GM19238 (cell line): ENCODE data around the gene TAGLN3.
A peak's percentile ranks its signal among the peaks of the same experiment; 100 is the strongest.
"Not testable (repeated sequence)": the region's sequence is repeated elsewhere in the genome, so short reads cannot be mapped to it uniquely, and the experiment has no call there.

Experiments used
- DNase-seq: peaks from one replicate; pipeline ENCODE4 v3.0.0; 2011; ENCODE audit warnings: low spot score; ENCODE audit not compliant: insufficient read length

Gene TAGLN3

GRCh38 chr3:112009670-112010069, 10.9 kb downstream of the TAGLN3 start:
- no peak for DNase-seq

GRCh38 chr3:112010636-112011035, 11.9 kb downstream of the TAGLN3 start:
- DNase-seq: no peak

- no peak for DNase-seq
These were observed 12.7 kb downstream of the TAGLN3 start for GRCh38 chr3:112011376-112011940.

GRCh38 chr3:112012205-112012992, 13.7 kb downstream of the TAGLN3 start:
- no peak for DNase-seq

GRCh38 chr3:112013058-112013783, 14.5 kb downstream of the TAGLN3 start:
- peak; percentile 35 for DNase-seq

GRCh38 chr3:112013784-112014143, 15.0 kb downstream of the TAGLN3 start:
- DNase-seq: no peak

- DNase-seq: no peak
These were observed 18.4 kb downstream of the TAGLN3 start for GRCh38 chr3:112017091-112017490.

GRCh38 chr3:112018712-112019111, 20.0 kb downstream of the TAGLN3 start:
- no peak for DNase-seq

- no peak for DNase-seq
These were observed 21.0 kb downstream of the TAGLN3 start for GRCh38 chr3:112019716-112020115.

GRCh38 chr3:112020674-112021085, 22.0 kb downstream of the TAGLN3 start:
- no peak for DNase-seq

GRCh38 chr3:112027142-112027541, 28.4 kb downstream of the TAGLN3 start:
- no peak for DNase-seq

- DNase-seq: no peak
These were observed 29.1 kb downstream of the TAGLN3 start for GRCh38 chr3:112027826-112028225.

GRCh38 chr3:112030901-112031300, 32.2 kb downstream of the TAGLN3 start:
- no peak for DNase-seq

GRCh38 chr3:112032098-112032731, 33.5 kb downstream of the TAGLN3 start:
- DNase-seq: no peak

- no peak for DNase-seq
These were observed 35.7 kb downstream of the TAGLN3 start, which contains the start of gene TMPRSS7 for GRCh38 chr3:112034436-112034835. Gene TMPRSS7 (plus strand): TSS chr3:112034736. CDS start chr3:112034846, 110 bp downstream.

GRCh38 chr3:112035241-112035640, 36.5 kb downstream of the TAGLN3 start:
- DNase-seq: no peak

GRCh38 chr3:112037194-112037593, 38.5 kb downstream of the TAGLN3 start:
- not testable (repeated sequence) for DNase-seq

- DNase-seq: no peak
These were observed 40.1 kb downstream of the TAGLN3 start for GRCh38 chr3:112038863-112039262.

- no peak for DNase-seq
These were observed 42.6 kb downstream of the TAGLN3 start for GRCh38 chr3:112041321-112041720.

GRCh38 chr3:112042842-112043280, 44.1 kb downstream of the TAGLN3 start:
- no peak for DNase-seq

GRCh38 chr3:112043621-112044201, 45.0 kb downstream of the TAGLN3 start:
- DNase-seq: peak; percentile 43
